ENCODE measurements around the gene NCOR1. TPM values are rescaled to one million over a fixed set of nuclear protein-coding genes. Genes with fewer than 3 reads are reported as not detected.

The NCOR1 gene
- total and polyA plus RNA-seq, 2 of the 13 experiments (the other 11 are each of a cell fraction or from before 2014, with no cell fraction given), result 57.0 to 71.7 TPM

- 0 out of 2 replicates have a peak, but pooled peaks have one; percentile 2 for TF ChIP-seq PPARG (CRISPR knock-in tag; conservative IDR thresholded peaks at IDR 0.05)
- TF ChIP-seq NFKBIZ (CRISPR knock-in tag; IDR thresholded peaks at IDR 0.05), result no peak
- TF ChIP-seq, protein P1, sequence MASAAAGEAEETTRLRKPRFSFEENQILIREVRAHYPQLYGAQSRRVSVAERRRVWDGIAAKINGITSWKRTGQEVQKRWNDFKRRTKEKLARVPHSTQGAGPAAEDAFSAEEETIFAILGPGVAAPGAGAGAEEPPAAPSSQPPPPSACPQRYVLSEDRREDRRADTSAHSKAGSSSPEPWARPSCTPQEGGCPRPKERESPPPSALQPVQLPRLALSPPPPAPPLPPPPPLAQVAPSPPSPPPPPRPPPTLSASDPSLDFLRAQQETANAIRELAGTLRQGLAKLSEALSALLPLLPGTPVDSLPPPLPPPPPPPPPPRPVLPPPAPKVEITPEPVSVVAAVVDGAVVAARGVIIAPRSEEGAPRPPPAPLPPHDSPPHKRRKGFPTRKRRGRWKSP (CRISPR knock-in tag; IDR thresholded peaks at IDR 0.05), result peak; percentile 39; the same call in 1 of the 2 replicates
- peak; percentile 8 for TF ChIP-seq SAP130 (CRISPR knock-in tag; IDR thresholded peaks at IDR 0.05; ENCODE audit: low read depth)
Observed at GRCh38 chr17:16247586-16247984, 32.3 kb upstream of the NCOR1 start (continued).

DNA sequence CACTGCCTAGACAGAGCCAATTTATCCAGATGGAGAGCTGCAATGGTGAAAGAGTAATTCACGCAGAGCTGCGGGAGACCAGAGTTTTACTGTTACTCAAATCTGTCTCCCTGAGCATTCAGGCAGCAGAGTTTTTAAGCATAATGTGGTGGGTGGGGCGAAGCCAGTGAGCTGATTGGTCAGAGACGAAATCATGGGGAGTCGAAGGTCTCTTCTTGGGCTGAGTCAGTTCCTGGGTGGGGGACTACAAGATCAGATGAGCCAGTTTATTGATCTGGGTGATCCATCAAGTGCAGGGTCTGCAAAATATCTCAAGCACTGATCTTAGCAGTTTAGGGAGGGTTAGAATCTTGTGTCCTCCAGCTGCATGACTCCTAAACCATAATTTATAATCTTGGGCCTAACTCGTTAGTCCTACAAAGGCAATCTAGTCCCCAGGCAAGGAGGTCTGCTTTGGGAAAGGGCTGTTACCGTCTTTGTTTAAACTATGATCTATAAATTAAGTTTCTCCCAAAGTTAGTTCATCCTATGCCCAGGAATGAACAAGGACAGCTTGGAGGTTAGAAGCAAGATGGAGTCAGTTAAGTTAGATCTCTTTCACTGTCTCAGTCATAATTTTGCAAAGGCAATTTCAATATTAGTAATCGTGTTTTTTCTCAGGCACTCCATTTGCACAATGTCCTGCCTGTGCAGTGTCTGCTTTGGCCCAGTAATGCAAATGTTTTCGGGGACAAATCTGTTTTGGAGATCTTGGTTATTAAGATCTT lies 28.6 kb upstream of the NCOR1 start:
- no TSS peak for BruUV-seq (replicated peaks)
- no peak overlapping the region for H3K4me2 ChIP-seq (ENCODE audit: low read depth, low read length)
- no peak overlapping the region for H3K9ac ChIP-seq (ENCODE audit: insufficient read depth, low read depth, low read length)
- ATAC-seq, result peak; percentile 50
- in situ Hi-C loops (cut with HindIII; ENCODE audit: extremely low pct_ligation_motif_present, low pct_unique_long_range_greater_than_20kb) (no loop called here), intact Hi-C loops (cut with micrococcal nuclease; ENCODE audit: unreplicated experiment) (no loop called here)
- peak; percentile 26 for DNase-seq (ENCODE audit: low spot score)
- H3K9me3 ChIP-seq (ENCODE audit: low read length), result no peaks in the 10 kb centered on the region
- no peak overlapping the region for H3K4me3 ChIP-seq (replicated peaks in 1 of 3; ENCODE audit: insufficient read depth in 1 of 3, low read depth in 2 of 3, low read length in 3 of 3)
- POLR2A ChIA-PET, result interaction anchor here (1.0 to 1.8 kb wide), 3 partner anchors 27 to 42 kb away, joined by 3 to 6 read pairs (median 3); partner anchors contain the start of genes NCOR1 and PIGL
- no peaks in the 10 kb centered on the region for H4K20me1 ChIP-seq (ENCODE audit: insufficient read depth, low read length)
- no peak overlapping the region for H2AFZ ChIP-seq (ENCODE audit: low read length)
- H3K36me3 ChIP-seq (replicated peaks in 1 of 2; ENCODE audit: control insufficient read depth in 1 of 2, insufficient read depth in 2 of 2, low read length in 2 of 2), result no peaks in the 10 kb centered on the region
- H3K27ac ChIP-seq (ENCODE audit: extremely low read length, insufficient read depth, low read length), result peak overlapping the region; percentile 48
- CTCF ChIA-PET (ENCODE audit: low intra/inter-chr PET ratio, low total read pairs), result no interaction called here
- FAIRE-seq, result no peak
- no peaks in the 10 kb centered on the region for H3K79me2 ChIP-seq (ENCODE audit: insufficient read depth, low read length)
- 78% methylated on average over 9 of the region's 9 CpGs for WGBS (ENCODE audit: low lambda C conversion rate)
- H3K4me1 ChIP-seq (ENCODE audit: insufficient read depth, low read length), result peaks cover 63% of the 10 kb centered on the region
- no peaks in the 10 kb centered on the region for H3K27me3 ChIP-seq (ENCODE audit: control insufficient read depth in 1 of 2, insufficient read depth in 2 of 2, low read length in 2 of 2)
- TF ChIP-seq RARA (CRISPR knock-in tag; IDR thresholded peaks at IDR 0.05) (no peak), KLF15 (CRISPR knock-in tag; IDR thresholded peaks at IDR 0.05; ENCODE audit: borderline replicate concordance) (peak; percentile 43; the same call in 1 of the 2 replicates), KLF9 (CRISPR knock-in tag; IDR thresholded peaks at IDR 0.05; ENCODE audit: low read depth) (no peak), PCBP1 (IDR thresholded peaks at IDR 0.05; ENCODE audit: borderline replicate concordance, low read depth, low read length) (no peak), ETV5 (CRISPR knock-in tag; IDR thresholded peaks at IDR 0.05; ENCODE audit: borderline replicate concordance) (peak; percentile 9; the same call in 1 of the 2 replicates), STAT5B (CRISPR knock-in tag; IDR thresholded peaks at IDR 0.05) (no peak), ZMYM4 (CRISPR knock-in tag; IDR thresholded peaks at IDR 0.05) (peak; percentile 43), ZNF782 (CRISPR knock-in tag; IDR thresholded peaks at IDR 0.05; ENCODE audit: borderline replicate concordance) (no peak), ZNF431 (CRISPR knock-in tag; IDR thresholded peaks at IDR 0.05; ENCODE audit: borderline replicate concordance, low read depth) (no peak), ZNF292 (CRISPR knock-in tag; IDR thresholded peaks at IDR 0.05; ENCODE audit: borderline replicate concordance, low read depth) (no peak), FOSL2 (CRISPR knock-in tag; IDR thresholded peaks at IDR 0.05) (peak; percentile 52; the same call in 1 of the 2 replicates), ONECUT2 (CRISPR knock-in tag; IDR thresholded peaks at IDR 0.05) (peak; percentile 48; the same call in 1 of the 2 replicates)
- TF ChIP-seq, protein P2, sequence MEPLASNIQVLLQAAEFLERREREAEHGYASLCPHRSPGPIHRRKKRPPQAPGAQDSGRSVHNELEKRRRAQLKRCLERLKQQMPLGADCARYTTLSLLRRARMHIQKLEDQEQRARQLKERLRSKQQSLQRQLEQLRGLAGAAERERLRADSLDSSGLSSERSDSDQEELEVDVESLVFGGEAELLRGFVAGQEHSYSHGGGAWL (CRISPR knock-in tag; IDR thresholded peaks at IDR 0.05), result no peak
- TF ChIP-seq, protein P3, sequence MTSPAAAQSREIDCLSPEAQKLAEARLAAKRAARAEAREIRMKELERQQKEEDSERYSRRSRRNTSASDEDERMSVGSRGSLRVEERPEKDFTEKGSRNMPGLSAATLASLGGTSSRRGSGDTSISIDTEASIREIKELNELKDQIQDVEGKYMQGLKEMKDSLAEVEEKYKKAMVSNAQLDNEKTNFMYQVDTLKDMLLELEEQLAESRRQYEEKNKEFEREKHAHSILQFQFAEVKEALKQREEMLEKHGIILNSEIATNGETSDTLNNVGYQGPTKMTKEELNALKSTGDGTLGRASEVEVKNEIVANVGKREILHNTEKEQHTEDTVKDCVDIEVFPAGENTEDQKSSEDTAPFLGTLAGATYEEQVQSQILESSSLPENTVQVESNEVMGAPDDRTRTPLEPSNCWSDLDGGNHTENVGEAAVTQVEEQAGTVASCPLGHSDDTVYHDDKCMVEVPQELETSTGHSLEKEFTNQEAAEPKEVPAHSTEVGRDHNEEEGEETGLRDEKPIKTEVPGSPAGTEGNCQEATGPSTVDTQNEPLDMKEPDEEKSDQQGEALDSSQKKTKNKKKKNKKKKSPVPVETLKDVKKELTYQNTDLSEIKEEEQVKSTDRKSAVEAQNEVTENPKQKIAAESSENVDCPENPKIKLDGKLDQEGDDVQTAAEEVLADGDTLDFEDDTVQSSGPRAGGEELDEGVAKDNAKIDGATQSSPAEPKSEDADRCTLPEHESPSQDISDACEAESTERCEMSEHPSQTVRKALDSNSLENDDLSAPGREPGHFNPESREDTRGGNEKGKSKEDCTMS (CRISPR knock-in tag; conservative IDR thresholded peaks at IDR 0.05), result no peak
